ENCODE measurements around the gene CKLF.

GRCh38 chr16:66549284-66550131, 2.9 kb upstream of the CKLF start, which contains the start of gene TK2:
- TF ChIP-seq CTCF (IDR thresholded peaks at IDR 0.05; ENCODE audit: insufficient read depth, low read length, poor library complexity, severe bottlenecking) (no peak), EZH2phosphoT487 (conservative IDR thresholded peaks at IDR 0.05; ENCODE audit: low read length) (no peak)
